ENCODE results near the gene CNIH3.
A peak's percentile ranks its signal among the peaks of the same experiment; 100 is the strongest.

Gene CNIH3

DNA sequence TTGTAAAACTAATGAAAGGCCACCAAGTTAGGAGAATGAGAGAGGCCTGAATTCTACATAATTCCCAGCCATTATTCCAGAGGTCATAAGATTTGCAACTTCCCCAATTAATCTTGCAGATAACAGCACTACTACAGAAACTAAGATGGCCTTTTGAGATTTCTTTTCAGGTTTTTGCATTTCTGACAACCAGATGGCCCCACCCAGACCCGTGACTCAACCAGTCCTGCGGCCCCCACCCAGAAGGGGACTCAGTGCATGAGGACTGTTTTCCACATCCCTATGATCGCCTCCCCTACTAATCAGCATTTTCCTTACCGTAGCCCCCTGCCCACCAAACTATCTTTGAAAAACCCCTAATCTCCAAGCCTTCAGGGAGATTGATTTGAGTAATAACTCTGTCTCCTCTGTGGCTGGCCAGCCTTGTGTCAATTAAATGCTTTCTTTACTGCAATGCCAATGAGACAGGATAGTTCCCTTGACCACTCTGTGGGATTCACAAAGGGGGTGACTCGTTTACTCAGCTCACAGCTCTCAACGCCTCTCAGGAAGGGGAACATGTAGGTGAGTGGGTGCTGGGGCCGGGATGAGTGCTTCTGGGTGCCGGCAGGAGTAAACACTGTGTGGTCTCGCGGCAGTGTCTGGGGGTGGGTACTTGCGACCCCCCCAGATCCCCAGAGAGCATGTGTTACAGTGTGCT is 10.5 kb upstream of the CNIH3 start:
- TF ChIP-seq SNAI2 (CRISPR knock-in tag; IDR thresholded peaks at IDR 0.05) (no peak), BACH2 (CRISPR knock-in tag; IDR thresholded peaks at IDR 0.05; ENCODE audit: borderline replicate concordance) (no peak)
- no peak for ATAC-seq

GRCh38 chr1:224607188-224608148 is 8.6 kb upstream of the CNIH3 start:
- ATAC-seq: no peak
- TF ChIP-seq, protein P1, sequence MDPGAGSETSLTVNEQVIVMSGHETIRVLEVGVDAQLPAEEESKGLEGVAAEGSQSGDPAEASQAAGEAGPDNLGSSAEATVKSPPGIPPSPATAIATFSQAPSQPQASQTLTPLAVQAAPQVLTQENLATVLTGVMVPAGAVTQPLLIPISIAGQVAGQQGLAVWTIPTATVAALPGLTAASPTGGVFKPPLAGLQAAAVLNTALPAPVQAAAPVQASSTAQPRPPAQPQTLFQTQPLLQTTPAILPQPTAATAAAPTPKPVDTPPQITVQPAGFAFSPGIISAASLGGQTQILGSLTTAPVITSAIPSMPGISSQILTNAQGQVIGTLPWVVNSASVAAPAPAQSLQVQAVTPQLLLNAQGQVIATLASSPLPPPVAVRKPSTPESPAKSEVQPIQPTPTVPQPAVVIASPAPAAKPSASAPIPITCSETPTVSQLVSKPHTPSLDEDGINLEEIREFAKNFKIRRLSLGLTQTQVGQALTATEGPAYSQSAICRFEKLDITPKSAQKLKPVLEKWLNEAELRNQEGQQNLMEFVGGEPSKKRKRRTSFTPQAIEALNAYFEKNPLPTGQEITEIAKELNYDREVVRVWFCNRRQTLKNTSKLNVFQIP (CRISPR knock-in tag; IDR thresholded peaks at IDR 0.05; ENCODE audit: borderline replicate concordance, low read depth): no peak
- TF ChIP-seq ZC3H10 (CRISPR knock-in tag; IDR thresholded peaks at IDR 0.05) (no peak), CSDC2 (CRISPR knock-in tag; IDR thresholded peaks at IDR 0.05) (no peak), OSR1 (CRISPR knock-in tag; IDR thresholded peaks at IDR 0.05) (no peak), PPARA (CRISPR knock-in tag; IDR thresholded peaks at IDR 0.05; ENCODE audit: borderline replicate concordance) (no peak), TSHZ2 (CRISPR knock-in tag; IDR thresholded peaks at IDR 0.05) (no peak), TOX (CRISPR knock-in tag; IDR thresholded peaks at IDR 0.05; ENCODE audit: borderline replicate concordance) (no peak), ARNTL (CRISPR knock-in tag; IDR thresholded peaks at IDR 0.05; ENCODE audit: borderline replicate concordance, low read depth) (no peak)

GRCh38 chr1:224609333-224609732 is 6.8 kb upstream of the CNIH3 start:
- peak; percentile 61 for ATAC-seq
- TF ChIP-seq TOX (CRISPR knock-in tag; IDR thresholded peaks at IDR 0.05; ENCODE audit: borderline replicate concordance): no peak
- no peak for TF ChIP-seq ZFP30 (CRISPR knock-in tag; IDR thresholded peaks at IDR 0.05)
- no peak for TF ChIP-seq PPARA (CRISPR knock-in tag; IDR thresholded peaks at IDR 0.05; ENCODE audit: borderline replicate concordance)
- TF ChIP-seq SNAI2 (CRISPR knock-in tag; IDR thresholded peaks at IDR 0.05): no peak
- no peak for TF ChIP-seq ARNTL (CRISPR knock-in tag; IDR thresholded peaks at IDR 0.05; ENCODE audit: borderline replicate concordance, low read depth)
- TF ChIP-seq, protein P1 (CRISPR knock-in tag; IDR thresholded peaks at IDR 0.05; ENCODE audit: borderline replicate concordance, low read depth): no peak
- no peak for TF ChIP-seq TSHZ2 (CRISPR knock-in tag; IDR thresholded peaks at IDR 0.05)
- no peak for TF ChIP-seq CSDC2 (CRISPR knock-in tag; IDR thresholded peaks at IDR 0.05)
- TF ChIP-seq, protein P2, sequence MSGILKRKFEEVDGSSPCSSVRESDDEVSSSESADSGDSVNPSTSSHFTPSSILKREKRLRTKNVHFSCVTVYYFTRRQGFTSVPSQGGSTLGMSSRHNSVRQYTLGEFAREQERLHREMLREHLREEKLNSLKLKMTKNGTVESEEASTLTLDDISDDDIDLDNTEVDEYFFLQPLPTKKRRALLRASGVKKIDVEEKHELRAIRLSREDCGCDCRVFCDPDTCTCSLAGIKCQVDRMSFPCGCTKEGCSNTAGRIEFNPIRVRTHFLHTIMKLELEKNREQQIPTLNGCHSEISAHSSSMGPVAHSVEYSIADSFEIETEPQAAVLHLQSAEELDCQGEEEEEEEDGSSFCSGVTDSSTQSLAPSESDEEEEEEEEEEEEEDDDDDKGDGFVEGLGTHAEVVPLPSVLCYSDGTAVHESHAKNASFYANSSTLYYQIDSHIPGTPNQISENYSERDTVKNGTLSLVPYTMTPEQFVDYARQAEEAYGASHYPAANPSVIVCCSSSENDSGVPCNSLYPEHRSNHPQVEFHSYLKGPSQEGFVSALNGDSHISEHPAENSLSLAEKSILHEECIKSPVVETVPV (CRISPR knock-in tag; IDR thresholded peaks at IDR 0.05): no peak
- TF ChIP-seq, protein P3, sequence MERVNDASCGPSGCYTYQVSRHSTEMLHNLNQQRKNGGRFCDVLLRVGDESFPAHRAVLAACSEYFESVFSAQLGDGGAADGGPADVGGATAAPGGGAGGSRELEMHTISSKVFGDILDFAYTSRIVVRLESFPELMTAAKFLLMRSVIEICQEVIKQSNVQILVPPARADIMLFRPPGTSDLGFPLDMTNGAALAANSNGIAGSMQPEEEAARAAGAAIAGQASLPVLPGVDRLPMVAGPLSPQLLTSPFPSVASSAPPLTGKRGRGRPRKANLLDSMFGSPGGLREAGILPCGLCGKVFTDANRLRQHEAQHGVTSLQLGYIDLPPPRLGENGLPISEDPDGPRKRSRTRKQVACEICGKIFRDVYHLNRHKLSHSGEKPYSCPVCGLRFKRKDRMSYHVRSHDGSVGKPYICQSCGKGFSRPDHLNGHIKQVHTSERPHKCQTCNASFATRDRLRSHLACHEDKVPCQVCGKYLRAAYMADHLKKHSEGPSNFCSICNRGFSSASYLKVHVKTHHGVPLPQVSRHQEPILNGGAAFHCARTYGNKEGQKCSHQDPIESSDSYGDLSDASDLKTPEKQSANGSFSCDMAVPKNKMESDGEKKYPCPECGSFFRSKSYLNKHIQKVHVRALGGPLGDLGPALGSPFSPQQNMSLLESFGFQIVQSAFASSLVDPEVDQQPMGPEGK (CRISPR knock-in tag; IDR thresholded peaks at IDR 0.05; ENCODE audit: borderline replicate concordance): no peak
- TF ChIP-seq BACH2 (CRISPR knock-in tag; IDR thresholded peaks at IDR 0.05; ENCODE audit: borderline replicate concordance): no peak
- no peak for TF ChIP-seq RARB (CRISPR knock-in tag; IDR thresholded peaks at IDR 0.05)
- no peak for TF ChIP-seq OSR1 (CRISPR knock-in tag; IDR thresholded peaks at IDR 0.05)
- TF ChIP-seq ESRRG (CRISPR knock-in tag; IDR thresholded peaks at IDR 0.05): no peak
- TF ChIP-seq, protein P4, sequence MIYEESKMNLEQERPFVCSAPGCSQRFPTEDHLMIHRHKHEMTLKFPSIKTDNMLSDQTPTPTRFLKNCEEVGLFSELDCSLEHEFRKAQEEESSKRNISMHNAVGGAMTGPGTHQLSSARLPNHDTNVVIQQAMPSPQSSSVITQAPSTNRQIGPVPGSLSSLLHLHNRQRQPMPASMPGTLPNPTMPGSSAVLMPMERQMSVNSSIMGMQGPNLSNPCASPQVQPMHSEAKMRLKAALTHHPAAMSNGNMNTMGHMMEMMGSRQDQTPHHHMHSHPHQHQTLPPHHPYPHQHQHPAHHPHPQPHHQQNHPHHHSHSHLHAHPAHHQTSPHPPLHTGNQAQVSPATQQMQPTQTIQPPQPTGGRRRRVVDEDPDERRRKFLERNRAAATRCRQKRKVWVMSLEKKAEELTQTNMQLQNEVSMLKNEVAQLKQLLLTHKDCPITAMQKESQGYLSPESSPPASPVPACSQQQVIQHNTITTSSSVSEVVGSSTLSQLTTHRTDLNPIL (CRISPR knock-in tag; IDR thresholded peaks at IDR 0.05; ENCODE audit: low read depth): no peak
- TF ChIP-seq ZNF8 (CRISPR knock-in tag; IDR thresholded peaks at IDR 0.05): no peak
- no peak for TF ChIP-seq TCF4 (CRISPR knock-in tag; IDR thresholded peaks at IDR 0.05; ENCODE audit: borderline replicate concordance)
- TF ChIP-seq ZNF565 (CRISPR knock-in tag; conservative IDR thresholded peaks at IDR 0.05; ENCODE audit: low read depth): no peak
- no peak for TF ChIP-seq ZC3H10 (CRISPR knock-in tag; IDR thresholded peaks at IDR 0.05)

Measured in SK-N-SH treated with all-trans-retinoic acid at 6 μM for 48 hours (cell line).